Mesothelial cell of epicardium (in vitro differentiated cells): Measurements from ENCODE around the gene TSPAN32. TPM values are rescaled to one million over a fixed set of nuclear protein-coding genes. Genes with fewer than 3 reads are reported as not detected.

Experiments used
- DNase-seq, 2 experiments: peaks; one replicate each; pipeline ENCODE4 v3.0.0; 2021; ENCODE audit warnings: low spot score in 2 of 2; ENCODE audit not compliant: unreplicated experiment in 2 of 2
- H3K27ac Mint-ChIP-seq: 2 replicates; pipeline ENCODE4 v1.8.0; 2021; ENCODE audit warnings: mixed read lengths
- H3K27me3 Mint-ChIP-seq: 2 replicates; pipeline ENCODE4 v1.8.0; 2021; ENCODE audit warnings: low read depth, mixed read lengths
- H3K36me3 Mint-ChIP-seq: 2 replicates; pipeline ENCODE4 v1.8.0; 2021; ENCODE audit warnings: mixed read lengths
- H3K4me1 Mint-ChIP-seq: 2 replicates; pipeline ENCODE4 v1.8.0; 2021; ENCODE audit warnings: mixed read lengths
- H3K4me3 Mint-ChIP-seq: 2 replicates; pipeline ENCODE4 v1.8.0; 2021; ENCODE audit warnings: mild to moderate bottlenecking, moderate library complexity, mixed read lengths
- H3K9me3 Mint-ChIP-seq: 2 replicates; pipeline ENCODE4 v1.8.0; 2021; ENCODE audit warnings: mixed read lengths
- total RNA-seq: library from RNA; stranded (reverse); gene quantifications from 3 replicates; pipeline ENCODE4 v1.2.1, GENCODE V29; 2021
- TF ChIP-seq, protein P1 (sequence below): fragments of 200-600 bp; sonication (generic); IDR thresholded peaks from one replicate; pipeline ENCODE4 v1.5.0; 2021; ENCODE audit warnings: antibody characterized with exemption; ENCODE audit not compliant: unreplicated experiment

Gene TSPAN32
- total RNA-seq, 1 donor from 2014 or later, result 0.94 TPM

DNA sequence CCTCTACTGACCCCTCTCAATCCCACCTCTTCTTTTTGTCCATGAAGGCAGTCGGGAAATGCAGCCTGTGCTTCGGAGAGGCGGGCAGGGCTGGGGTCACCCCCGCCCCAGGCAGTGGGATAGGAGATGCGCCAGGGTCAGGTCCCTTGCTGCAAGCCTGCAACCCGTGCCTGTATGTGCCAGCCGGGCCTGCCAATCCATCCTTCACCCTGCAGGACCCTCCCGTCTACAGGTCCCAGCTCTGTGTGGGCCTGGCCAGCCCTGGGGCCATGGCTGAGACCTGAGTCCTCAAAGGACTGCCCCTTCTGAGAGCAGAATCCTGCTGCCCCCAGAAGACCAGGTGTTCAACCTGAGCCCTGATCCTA lies 42.4 kb upstream of the TSPAN32 start:
- TF ChIP-seq, protein P1, sequence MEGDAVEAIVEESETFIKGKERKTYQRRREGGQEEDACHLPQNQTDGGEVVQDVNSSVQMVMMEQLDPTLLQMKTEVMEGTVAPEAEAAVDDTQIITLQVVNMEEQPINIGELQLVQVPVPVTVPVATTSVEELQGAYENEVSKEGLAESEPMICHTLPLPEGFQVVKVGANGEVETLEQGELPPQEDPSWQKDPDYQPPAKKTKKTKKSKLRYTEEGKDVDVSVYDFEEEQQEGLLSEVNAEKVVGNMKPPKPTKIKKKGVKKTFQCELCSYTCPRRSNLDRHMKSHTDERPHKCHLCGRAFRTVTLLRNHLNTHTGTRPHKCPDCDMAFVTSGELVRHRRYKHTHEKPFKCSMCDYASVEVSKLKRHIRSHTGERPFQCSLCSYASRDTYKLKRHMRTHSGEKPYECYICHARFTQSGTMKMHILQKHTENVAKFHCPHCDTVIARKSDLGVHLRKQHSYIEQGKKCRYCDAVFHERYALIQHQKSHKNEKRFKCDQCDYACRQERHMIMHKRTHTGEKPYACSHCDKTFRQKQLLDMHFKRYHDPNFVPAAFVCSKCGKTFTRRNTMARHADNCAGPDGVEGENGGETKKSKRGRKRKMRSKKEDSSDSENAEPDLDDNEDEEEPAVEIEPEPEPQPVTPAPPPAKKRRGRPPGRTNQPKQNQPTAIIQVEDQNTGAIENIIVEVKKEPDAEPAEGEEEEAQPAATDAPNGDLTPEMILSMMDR, result no peak
- Mint-ChIP-seq H3K4me1 (peaks cover 19% of the 10 kb centered on the region), H3K4me3 (no peak overlapping the region), H3K9me3 (peaks cover 8% of the 10 kb centered on the region), H3K27ac (no peak overlapping the region), H3K36me3 (peaks cover 4% of the 10 kb centered on the region), H3K27me3 (peaks cover 3% of the 10 kb centered on the region)
- no peak for DNase-seq

DNA sequence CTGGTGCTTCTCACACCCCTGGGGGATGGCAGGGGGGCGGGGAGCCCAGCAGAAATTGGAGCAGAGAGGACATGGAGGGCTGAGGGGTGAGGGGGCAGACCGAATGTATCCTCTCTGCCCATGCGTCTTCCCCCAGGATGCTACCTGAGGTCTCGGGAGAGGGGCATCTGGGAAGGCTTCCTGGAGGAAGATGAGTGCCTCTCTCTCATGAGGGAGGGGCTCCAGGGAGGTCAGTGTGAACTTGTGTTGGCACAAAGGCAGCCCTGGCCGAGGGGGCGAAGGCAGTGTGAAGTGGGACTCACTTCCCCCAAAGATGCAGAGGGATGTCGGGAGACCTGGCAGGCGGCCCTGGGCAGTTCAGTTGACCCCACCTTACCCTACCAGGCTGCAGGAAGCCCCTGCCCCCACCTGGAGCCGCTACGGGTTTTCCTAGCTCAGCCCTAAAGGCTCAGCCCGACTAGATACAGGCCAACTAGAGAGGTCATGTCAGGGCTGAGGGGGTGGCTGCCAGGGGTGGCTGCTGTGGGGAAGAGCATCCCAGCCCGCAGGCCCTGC lies 41.8 kb upstream of the TSPAN32 start:
- peaks cover 4% of the 10 kb centered on the region for H3K27me3 Mint-ChIP-seq
- H3K4me3 Mint-ChIP-seq, result no peak overlapping the region
- H3K36me3 Mint-ChIP-seq, result peaks cover 3% of the 10 kb centered on the region
- TF ChIP-seq, protein P1, result no peak
- H3K4me1 Mint-ChIP-seq, result peaks cover 19% of the 10 kb centered on the region
- no peak overlapping the region for H3K27ac Mint-ChIP-seq
- no peak for DNase-seq
- peaks cover 5% of the 10 kb centered on the region for H3K9me3 Mint-ChIP-seq

DNA sequence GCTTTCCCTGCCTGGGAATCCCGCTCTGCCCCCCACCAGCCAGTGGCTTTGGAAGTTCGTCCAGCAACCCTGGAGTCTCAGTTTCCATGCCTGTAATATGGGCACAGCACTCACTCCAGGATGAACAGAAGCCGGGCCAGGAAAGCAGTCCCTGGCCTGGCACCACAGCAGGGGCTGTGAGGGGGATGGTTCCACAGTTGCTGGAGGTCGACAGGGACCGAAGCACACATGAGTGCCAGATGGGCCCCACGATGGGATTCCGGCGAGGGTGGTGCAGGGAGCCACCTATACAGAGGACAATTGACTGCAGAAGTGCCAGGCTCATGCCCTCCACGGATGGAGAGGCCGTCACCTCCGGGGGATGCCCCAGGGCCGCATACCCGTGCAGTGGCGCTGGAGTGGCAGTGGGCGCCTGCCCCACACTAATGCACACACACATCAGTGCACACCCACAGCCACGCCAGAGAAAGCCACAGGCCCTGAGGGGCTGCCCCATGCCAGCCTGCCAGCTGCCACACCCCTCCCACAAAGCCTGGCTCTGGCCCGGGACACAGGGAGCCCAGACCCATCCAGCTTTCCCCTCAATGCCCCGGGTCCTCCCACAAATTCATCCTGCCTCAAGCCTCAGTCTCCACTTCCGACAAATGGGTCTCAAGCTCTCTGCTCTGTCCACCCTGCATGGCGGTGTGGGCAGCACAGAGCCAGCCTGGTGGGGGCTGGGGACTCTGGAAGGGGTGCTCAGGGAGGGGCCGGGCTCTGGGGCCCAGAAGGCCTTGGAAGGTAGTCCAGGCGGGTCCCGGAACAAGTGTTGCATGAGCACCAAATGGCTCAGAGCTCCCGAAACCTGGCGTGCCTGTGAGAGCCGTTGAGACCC lies 41.1 kb upstream of the TSPAN32 start:
- Mint-ChIP-seq H3K9me3 (no peaks in the 10 kb centered on the region), H3K4me3 (no peak overlapping the region), H3K27ac (no peak overlapping the region), H3K36me3 (no peaks in the 10 kb centered on the region), H3K27me3 (peaks cover 10% of the 10 kb centered on the region), H3K4me1 (peaks cover 19% of the 10 kb centered on the region)
- no peak for DNase-seq
- TF ChIP-seq, protein P1, result no peak

DNA sequence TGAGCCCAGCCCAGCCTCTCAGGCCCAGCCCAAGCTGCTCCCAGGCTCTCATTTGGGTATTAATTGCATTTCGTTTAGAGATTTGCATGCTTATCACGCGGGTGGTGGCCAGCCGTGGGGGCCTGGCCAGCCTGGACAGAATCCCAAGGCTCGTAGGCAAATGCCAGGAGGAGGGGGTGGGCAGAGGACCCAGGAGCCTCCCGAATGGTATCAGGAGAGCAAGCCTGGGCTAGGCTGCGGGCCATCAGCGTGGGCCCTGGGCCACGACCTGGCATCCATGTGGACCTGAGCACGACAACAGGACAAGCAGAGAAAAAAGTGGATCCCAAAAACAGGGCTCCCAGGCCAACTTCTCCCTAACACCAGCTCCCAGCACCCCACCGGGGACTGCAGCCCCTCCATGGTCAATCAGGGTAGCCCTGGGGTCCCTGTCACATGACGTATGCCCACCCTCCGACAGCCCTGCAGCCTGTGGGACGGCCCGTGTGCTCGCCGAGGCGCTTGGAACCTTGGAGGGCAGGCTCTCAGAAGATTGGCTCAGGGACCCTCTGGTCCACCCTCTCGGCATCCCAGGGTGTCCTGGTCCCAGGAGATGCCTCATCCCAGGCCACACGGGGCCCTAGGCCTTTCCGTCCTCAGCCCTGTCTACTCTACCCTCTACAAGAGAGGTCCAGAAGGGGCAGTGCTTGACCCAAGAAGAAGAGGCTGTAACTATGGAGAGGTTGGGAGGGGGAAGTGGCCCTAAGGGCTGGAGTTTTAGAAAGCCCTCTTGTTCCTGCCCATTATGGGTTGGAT lies 40.2 kb upstream of the TSPAN32 start:
- Mint-ChIP-seq H3K27ac (no peak overlapping the region), H3K4me1 (peaks cover 14% of the 10 kb centered on the region), H3K9me3 (no peaks in the 10 kb centered on the region), H3K36me3 (no peaks in the 10 kb centered on the region), H3K27me3 (peaks cover 19% of the 10 kb centered on the region), H3K4me3 (no peak overlapping the region)
- peak in 1 of 2 experiments; percentile 35 for DNase-seq
- TF ChIP-seq, protein P1, result no peak

DNA sequence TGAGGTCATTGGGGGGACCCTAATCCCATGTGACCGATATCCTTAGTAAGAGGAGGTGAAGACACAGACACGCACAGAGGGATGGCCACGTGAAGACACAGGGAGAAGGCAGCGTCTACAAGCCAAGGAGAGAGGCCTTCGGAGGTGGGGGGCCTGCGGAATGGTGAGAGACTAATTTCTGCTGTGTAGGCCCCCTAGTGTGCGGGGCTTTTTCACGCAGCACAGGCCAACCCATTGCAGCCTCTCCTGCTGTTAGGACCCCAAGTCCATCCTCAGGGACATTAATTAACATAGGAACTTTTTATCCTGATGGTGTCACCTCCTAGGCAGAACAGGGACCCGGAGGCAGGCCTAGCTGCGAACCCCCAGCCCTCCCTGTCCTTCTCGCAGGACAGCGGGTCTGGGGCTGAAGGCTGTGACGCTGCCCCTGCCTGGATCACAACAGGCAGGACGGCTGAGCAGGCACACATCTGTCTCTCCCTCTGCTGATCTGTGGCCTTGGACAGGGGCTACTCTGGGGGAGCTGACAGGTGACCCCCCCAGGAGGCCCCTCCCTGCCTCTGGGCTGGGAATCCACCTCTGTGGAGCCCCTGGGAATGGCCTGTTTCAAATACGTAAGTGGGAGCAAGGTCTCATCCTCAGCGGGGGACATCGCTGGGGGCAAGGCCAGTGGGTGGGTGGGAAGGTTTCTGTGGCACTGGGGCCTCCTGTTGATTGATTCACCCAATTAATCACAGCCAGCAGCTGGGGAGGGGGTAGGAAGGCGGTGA lies 39.3 kb upstream of the TSPAN32 start:
- no peak overlapping the region for H3K27ac Mint-ChIP-seq
- no peak overlapping the region for H3K4me3 Mint-ChIP-seq
- H3K27me3 Mint-ChIP-seq, result peaks cover 26% of the 10 kb centered on the region
- DNase-seq, result peak in 1 of 2 experiments; percentile 36
- TF ChIP-seq, protein P1, result no peak
- peaks cover 9% of the 10 kb centered on the region for H3K4me1 Mint-ChIP-seq
- no peaks in the 10 kb centered on the region for H3K36me3 Mint-ChIP-seq
- no peaks in the 10 kb centered on the region for H3K9me3 Mint-ChIP-seq
